GM12878 (cell line): ENCODE measurements around the gene DBN1.

Source experiments
- ASH2L ChIP-seq: fragments of 300-600, 200-600 bp; sonication (generic); IDR thresholded peaks from 2 replicates; pipeline ENCODE4 v1.6.1; 2017; ENCODE audit warnings: low read depth, mild to moderate bottlenecking, borderline replicate concordance
- POLR2AphosphoS5 ChIP-seq: IDR thresholded peaks from 2 replicates; pipeline ENCODE4 v1.6.1; 2011; ENCODE audit warnings: mild to moderate bottlenecking, low read length, inconsistent platforms
- TAF1 ChIP-seq: IDR thresholded peaks from 2 replicates; pipeline ENCODE4 v1.6.1; 2011; ENCODE audit warnings: mild to moderate bottlenecking, low read depth, low read length, borderline replicate concordance
- TARDBP ChIP-seq: IDR thresholded peaks from 2 replicates; pipeline ENCODE4 v1.6.1; 2016; ENCODE audit warnings: borderline replicate concordance
- YY1 ChIP-seq: IDR thresholded peaks from 2 replicates; pipeline ENCODE4 v1.6.1; 2011; ENCODE audit warnings: low read depth, mild to moderate bottlenecking, low read length
- ZBTB33 ChIP-seq: fragments of 450-650 bp; IDR thresholded peaks from 2 replicates; pipeline ENCODE4 v1.6.1; 2017; ENCODE audit warnings: mild to moderate bottlenecking

GRCh38 chr5:177511181-177511580 lies 37.7 kb upstream of the DBN1 start:
- TF ChIP-seq TARDBP = no peak
- TF ChIP-seq ASH2L = no peak
- no peak for TF ChIP-seq YY1
- no peak for TF ChIP-seq TAF1
- TF ChIP-seq ZBTB33 = no peak
- TF ChIP-seq POLR2AphosphoS5 = no peak
